K562 (cell line): ENCODE results near the gene SLC16A5. TPM values are rescaled to one million over a fixed set of nuclear protein-coding genes. Genes with fewer than 3 reads are reported as not detected.
A peak's percentile ranks its signal among the peaks of the same experiment; 100 is the strongest.

Source experiments
- GATA2 ChIP-seq: sonication (generic); formaldehyde crosslinking; IDR thresholded peaks from 2 replicates; pipeline ENCODE4 v1.4.0; 2020; ENCODE audit warnings: mild to moderate bottlenecking, missing genetic modification reagents
- GTF2E2 ChIP-seq: fragments of 200-800 bp; sonication (Bioruptor generic); IDR thresholded peaks from 2 replicates; pipeline ENCODE4 v1.6.1; 2016; ENCODE audit warnings: missing genetic modification characterization, missing compliant biosample characterization
- JUND ChIP-seq, 2 experiments: IDR thresholded peaks; 2 replicates in 1 of 2; 3 replicates in 1 of 2; pipeline ENCODE4 v1.6.1; 2011; ENCODE audit warnings: borderline replicate concordance in 2 of 2, low read depth in 2 of 2, low read length in 2 of 2, improper control_type of control experiment in 1 of 2, missing biosample characterization in 1 of 2, missing genetic modification characterization in 1 of 2, missing genetic modification reagents in 1 of 2
- NFXL1 ChIP-seq: fragments of 450-650 bp; formaldehyde crosslinking; IDR thresholded peaks from 2 replicates; pipeline ENCODE4 v1.4.0; 2021; ENCODE audit warnings: mild to moderate bottlenecking
- POLR2G ChIP-seq: fragments of 200-400 bp; formaldehyde crosslinking; IDR thresholded peaks from 2 replicates; pipeline ENCODE4 v1.6.1; 2017; ENCODE audit warnings: low read depth, mild to moderate bottlenecking, antibody characterized with exemption, low read length, moderate library complexity
- PTTG1 ChIP-seq: fragments of 450-650 bp; IDR thresholded peaks from 2 replicates; pipeline ENCODE4 v1.6.1; 2016; ENCODE audit warnings: low read depth, mild to moderate bottlenecking, missing genetic modification characterization, missing compliant biosample characterization
- SMAD4 ChIP-seq: fragments of 250-450 bp; sonication (Bioruptor Pico); conservative IDR thresholded peaks from 2 replicates; pipeline ENCODE4 v1.8.0; 2021; ENCODE audit warnings: inconsistent platforms, mild to moderate bottlenecking, moderate library complexity
- SMARCE1 ChIP-seq: fragments of 450-650 bp; IDR thresholded peaks from 2 replicates; pipeline ENCODE4 v1.7.1; 2016; ENCODE audit warnings: mild to moderate bottlenecking
- SP1 ChIP-seq: sonication (generic); formaldehyde crosslinking; IDR thresholded peaks from 2 replicates; pipeline ENCODE4 v1.8.1; 2022; ENCODE audit warnings: mild to moderate bottlenecking, missing genetic modification reagents
- ZFX ChIP-seq: sonication (generic); formaldehyde crosslinking; IDR thresholded peaks from 2 replicates; pipeline ENCODE4 v1.8.0; 2022; ENCODE audit warnings: mild to moderate bottlenecking, missing genetic modification reagents, moderate library complexity
- ZNF583 ChIP-seq: fragments of 250-450 bp; sonication (Bioruptor Pico); IDR thresholded peaks from 2 replicates; pipeline ENCODE4 v1.4.0; 2020
- polyA plus RNA-seq, 8 experiments: library from polyadenylated mRNA; depleted of rRNA in 4 of 8; stranded (reverse) in 5 of 8; unstranded in 3 of 8; fragments of >200 nt; fragmentation: Nextera tagmentation in 2 of 8; fragmentation: Illumina TruSeq in 1 of 8; extraction: Ambion mirVana in 2 of 8; extraction: Trizol in 1 of 8; gene quantifications; 2 replicates each; pipeline versions ENCODE4 v1.2.1 to v1.2.3, GENCODE V29; 2011 to 2014; ENCODE audit warnings: inconsistent platforms in 1 of 8, missing spikeins in 1 of 8
- total RNA-seq, 7 experiments: library from RNA; depleted of rRNA in 6 of 7; stranded (reverse); fragments of >200 nt in 6 of 7; fragmentation: Illumina TruSeq in 2 of 7; extraction: Trizol in 2 of 7; gene quantifications; 2 replicates each; pipeline versions ENCODE4 v1.2.1 to v1.2.3, GENCODE V29; 2011 to 2021; ENCODE audit warnings: low replicate concordance in 1 of 7
- TF ChIP-seq, protein P1 (sequence below): fragments of 450-650 bp; formaldehyde crosslinking; IDR thresholded peaks from 2 replicates; pipeline ENCODE4 v1.4.0; 2022; ENCODE audit warnings: missing genetic modification characterization
- TF ChIP-seq, protein P2 (sequence below), 2 experiments: fragments of 200-800 bp in 1 of 2; sonication (Bioruptor generic) in 1 of 2; sonication (generic) in 1 of 2; formaldehyde crosslinking in 1 of 2; IDR thresholded peaks in 1 of 2; conservative IDR thresholded peaks in 1 of 2; 2 replicates each; pipeline versions ENCODE4 v1.5.0 to v1.6.1; 2016 to 2020; ENCODE audit warnings: missing compliant biosample characterization in 1 of 2, missing genetic modification characterization in 1 of 2, missing genetic modification reagents in 1 of 2
- TF ChIP-seq, protein P3 (sequence below), 2 experiments: fragments of 450-650 bp; formaldehyde crosslinking in 1 of 2; IDR thresholded peaks; 2 replicates each; pipeline versions ENCODE4 v1.4.0 to v1.6.1; 2014 to 2020; ENCODE audit warnings: mild to moderate bottlenecking in 2 of 2, borderline replicate concordance in 1 of 2, low read depth in 1 of 2

The SLC16A5 gene
- total and polyA plus RNA-seq, 9 of the 15 experiments (the other 6 are each of a cell fraction or from before 2014, with no cell fraction given), result 0.06 to 2.6 (median 0.91) TPM

DNA sequence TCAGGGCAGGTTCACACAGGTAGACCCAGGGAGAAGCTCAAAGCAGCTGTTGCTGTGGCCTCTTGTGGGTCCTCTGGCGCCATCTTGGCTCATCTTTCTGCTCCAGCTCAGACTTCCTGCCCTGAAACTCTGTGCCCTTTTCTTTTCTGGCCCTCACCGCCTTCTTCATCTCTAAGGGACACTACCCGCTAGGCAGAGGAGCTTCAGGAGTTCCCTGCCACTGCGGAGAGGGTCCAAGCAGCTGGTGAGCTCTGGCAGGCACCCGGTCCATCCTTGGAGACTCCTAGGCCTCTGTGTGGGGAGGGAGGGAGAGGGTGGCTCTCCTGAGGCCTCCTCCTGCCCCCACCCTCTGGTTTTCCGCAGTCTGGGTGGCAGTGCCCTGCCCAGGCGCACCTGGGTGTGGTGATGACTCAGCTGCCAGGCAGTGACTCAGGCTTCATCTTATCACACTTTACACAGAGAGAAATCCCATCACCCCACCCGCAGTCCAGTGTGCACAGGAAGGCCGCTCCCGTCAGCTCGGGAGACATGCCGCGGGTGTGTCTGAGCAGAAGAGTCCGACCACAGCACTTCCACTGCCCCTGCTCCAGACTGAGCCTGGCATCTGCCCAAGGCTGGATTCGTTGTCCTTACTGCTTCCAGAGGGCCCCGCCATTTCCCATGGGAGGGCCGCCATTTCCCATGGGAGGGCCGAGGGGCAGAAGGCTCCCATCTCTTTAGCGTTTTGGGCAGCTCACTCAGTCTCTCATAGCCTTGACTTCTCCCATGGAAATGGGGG lies 36.5 kb downstream of the SLC16A5 start (continued):
- TF ChIP-seq, protein P1, sequence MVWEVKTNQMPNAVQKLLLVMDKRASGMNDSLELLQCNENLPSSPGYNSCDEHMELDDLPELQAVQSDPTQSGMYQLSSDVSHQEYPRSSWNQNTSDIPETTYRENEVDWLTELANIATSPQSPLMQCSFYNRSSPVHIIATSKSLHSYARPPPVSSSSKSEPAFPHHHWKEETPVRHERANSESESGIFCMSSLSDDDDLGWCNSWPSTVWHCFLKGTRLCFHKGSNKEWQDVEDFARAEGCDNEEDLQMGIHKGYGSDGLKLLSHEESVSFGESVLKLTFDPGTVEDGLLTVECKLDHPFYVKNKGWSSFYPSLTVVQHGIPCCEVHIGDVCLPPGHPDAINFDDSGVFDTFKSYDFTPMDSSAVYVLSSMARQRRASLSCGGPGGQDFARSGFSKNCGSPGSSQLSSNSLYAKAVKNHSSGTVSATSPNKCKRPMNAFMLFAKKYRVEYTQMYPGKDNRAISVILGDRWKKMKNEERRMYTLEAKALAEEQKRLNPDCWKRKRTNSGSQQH, result 0 out of 2 replicates have a peak, but pooled peaks have one; percentile 58
- 0 out of 2 replicates have a peak, but pooled peaks have one; percentile 29 for TF ChIP-seq GATA2 (CRISPR knock-in tag)
- TF ChIP-seq SMAD4 (CRISPR knock-in tag), result peak; percentile 89
- TF ChIP-seq PTTG1 (tag), result 0 out of 2 replicates have a peak, but pooled peaks have one; percentile 17
- peak; percentile 98 for TF ChIP-seq JUND (IDR thresholded peaks at IDR 0.05; ENCODE audit: borderline replicate concordance, low read depth, low read length)
- TF ChIP-seq JUND (tag; IDR thresholded peaks at IDR 0.05; ENCODE audit: borderline replicate concordance, low read depth, low read length), result peak; percentile 98
- TF ChIP-seq SMARCE1, result peak; percentile 98
- TF ChIP-seq, protein P2, sequence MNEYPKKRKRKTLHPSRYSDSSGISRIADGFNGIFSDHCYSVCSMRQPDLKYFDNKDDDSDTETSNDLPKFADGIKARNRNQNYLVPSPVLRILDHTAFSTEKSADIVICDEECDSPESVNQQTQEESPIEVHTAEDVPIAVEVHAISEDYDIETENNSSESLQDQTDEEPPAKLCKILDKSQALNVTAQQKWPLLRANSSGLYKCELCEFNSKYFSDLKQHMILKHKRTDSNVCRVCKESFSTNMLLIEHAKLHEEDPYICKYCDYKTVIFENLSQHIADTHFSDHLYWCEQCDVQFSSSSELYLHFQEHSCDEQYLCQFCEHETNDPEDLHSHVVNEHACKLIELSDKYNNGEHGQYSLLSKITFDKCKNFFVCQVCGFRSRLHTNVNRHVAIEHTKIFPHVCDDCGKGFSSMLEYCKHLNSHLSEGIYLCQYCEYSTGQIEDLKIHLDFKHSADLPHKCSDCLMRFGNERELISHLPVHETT (CRISPR knock-in tag; conservative IDR thresholded peaks at IDR 0.05 in 1 of 2, IDR thresholded peaks at IDR 0.05 in 1 of 2), result peak in 1 of 2 experiments; percentile 75; a peak in 1 of 4 replicates
- TF ChIP-seq NFXL1, result 0 out of 2 replicates have a peak, but pooled peaks have one; percentile 37
- 0 out of 2 replicates have a peak, but pooled peaks have one; percentile 36 for TF ChIP-seq GTF2E2 (tag)
- TF ChIP-seq POLR2G, result peak; percentile 76
- TF ChIP-seq ZNF583, result peak; percentile 73; the same call in 1 of the 2 replicates
- TF ChIP-seq SP1 (CRISPR knock-in tag), result 0 out of 2 replicates have a peak, but pooled peaks have one; percentile 41
- peak; percentile 73 for TF ChIP-seq ZFX (CRISPR knock-in tag)
- TF ChIP-seq, protein P3, sequence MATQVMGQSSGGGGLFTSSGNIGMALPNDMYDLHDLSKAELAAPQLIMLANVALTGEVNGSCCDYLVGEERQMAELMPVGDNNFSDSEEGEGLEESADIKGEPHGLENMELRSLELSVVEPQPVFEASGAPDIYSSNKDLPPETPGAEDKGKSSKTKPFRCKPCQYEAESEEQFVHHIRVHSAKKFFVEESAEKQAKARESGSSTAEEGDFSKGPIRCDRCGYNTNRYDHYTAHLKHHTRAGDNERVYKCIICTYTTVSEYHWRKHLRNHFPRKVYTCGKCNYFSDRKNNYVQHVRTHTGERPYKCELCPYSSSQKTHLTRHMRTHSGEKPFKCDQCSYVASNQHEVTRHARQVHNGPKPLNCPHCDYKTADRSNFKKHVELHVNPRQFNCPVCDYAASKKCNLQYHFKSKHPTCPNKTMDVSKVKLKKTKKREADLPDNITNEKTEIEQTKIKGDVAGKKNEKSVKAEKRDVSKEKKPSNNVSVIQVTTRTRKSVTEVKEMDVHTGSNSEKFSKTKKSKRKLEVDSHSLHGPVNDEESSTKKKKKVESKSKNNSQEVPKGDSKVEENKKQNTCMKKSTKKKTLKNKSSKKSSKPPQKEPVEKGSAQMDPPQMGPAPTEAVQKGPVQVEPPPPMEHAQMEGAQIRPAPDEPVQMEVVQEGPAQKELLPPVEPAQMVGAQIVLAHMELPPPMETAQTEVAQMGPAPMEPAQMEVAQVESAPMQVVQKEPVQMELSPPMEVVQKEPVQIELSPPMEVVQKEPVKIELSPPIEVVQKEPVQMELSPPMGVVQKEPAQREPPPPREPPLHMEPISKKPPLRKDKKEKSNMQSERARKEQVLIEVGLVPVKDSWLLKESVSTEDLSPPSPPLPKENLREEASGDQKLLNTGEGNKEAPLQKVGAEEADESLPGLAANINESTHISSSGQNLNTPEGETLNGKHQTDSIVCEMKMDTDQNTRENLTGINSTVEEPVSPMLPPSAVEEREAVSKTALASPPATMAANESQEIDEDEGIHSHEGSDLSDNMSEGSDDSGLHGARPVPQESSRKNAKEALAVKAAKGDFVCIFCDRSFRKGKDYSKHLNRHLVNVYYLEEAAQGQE (IDR thresholded peaks at IDR 0.05; ENCODE audit: borderline replicate concordance), result peak; percentile 56
- TF ChIP-seq, protein P3 (CRISPR knock-in tag; IDR thresholded peaks at IDR 0.05; ENCODE audit: low read depth), result 0 out of 2 replicates have a peak, but pooled peaks have one; percentile 34
